MM.1S (cell line): ENCODE data around the gene GADD45GIP1.

Source experiments
- EZH2 ChIP-seq: fragments of 300-600 bp; sonication (generic); optimal IDR thresholded peaks from 2 replicates; pipeline ENCODE3; 2017; ENCODE audit warnings: low read depth, mild to moderate bottlenecking, antibody characterized with exemption, low read length, mixed read lengths
- TF ChIP-seq, protein P1 (sequence below): fragments of 300-600 bp; sonication (generic); IDR thresholded peaks from 2 replicates; pipeline ENCODE4 v1.5.1; 2016; ENCODE audit warnings: antibody characterized with exemption, low read length, mixed read lengths

DNA sequence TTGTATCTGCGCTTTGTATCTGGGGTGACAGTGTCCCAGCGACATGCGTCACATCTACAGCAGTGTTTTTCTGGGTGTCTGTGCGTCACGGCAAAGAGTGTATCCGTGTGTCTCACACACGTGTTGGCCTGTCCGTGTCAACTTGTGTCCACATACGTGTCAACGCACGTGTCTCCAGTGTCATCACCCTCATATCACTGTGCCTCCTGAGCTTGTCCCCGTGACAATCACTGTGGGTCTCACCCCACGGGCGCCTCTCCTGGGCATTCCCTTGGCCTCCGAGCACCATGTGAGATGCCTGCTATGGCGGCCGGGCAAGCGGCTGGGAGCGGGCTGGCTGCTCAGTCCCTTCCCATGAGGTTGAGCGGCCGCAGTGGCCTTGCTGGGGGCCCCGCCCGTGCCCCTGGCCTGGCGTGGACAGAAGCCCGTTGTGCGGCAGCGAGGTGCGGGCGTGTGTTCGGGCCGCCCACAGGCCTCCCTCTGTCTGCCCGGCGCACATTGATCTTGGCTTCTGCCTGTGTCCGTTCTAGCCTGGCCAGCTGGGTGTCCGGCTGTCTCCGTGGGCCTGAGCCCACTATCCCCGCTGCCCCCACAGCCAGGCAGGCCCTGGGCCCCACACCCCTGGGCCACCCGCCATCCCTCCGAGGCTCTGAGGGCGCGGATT, 44.6 kb upstream of the GADD45GIP1 start:
- TF ChIP-seq, protein P1, sequence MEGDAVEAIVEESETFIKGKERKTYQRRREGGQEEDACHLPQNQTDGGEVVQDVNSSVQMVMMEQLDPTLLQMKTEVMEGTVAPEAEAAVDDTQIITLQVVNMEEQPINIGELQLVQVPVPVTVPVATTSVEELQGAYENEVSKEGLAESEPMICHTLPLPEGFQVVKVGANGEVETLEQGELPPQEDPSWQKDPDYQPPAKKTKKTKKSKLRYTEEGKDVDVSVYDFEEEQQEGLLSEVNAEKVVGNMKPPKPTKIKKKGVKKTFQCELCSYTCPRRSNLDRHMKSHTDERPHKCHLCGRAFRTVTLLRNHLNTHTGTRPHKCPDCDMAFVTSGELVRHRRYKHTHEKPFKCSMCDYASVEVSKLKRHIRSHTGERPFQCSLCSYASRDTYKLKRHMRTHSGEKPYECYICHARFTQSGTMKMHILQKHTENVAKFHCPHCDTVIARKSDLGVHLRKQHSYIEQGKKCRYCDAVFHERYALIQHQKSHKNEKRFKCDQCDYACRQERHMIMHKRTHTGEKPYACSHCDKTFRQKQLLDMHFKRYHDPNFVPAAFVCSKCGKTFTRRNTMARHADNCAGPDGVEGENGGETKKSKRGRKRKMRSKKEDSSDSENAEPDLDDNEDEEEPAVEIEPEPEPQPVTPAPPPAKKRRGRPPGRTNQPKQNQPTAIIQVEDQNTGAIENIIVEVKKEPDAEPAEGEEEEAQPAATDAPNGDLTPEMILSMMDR: no peak
- TF ChIP-seq EZH2: no peak
